Spleen (tissue), 7 donors: ENCODE results near the gene PPIL6.

Source experiments
- CTCF ChIP-seq, 11 experiments: fragments of 200-600 bp in 7 of 11; fragments of 450-650 bp in 4 of 11; sonication (generic) in 4 of 11; IDR thresholded peaks in 8 of 11; conservative IDR thresholded peaks in 3 of 11; 1 replicate in 7 of 11; 2 replicates in 4 of 11; pipeline versions ENCODE4 v1.4.0 to v1.8.0; 2016 to 2021; ENCODE audit warnings: antibody characterized with exemption in 11 of 11, inconsistent platforms in 4 of 11, mild to moderate bottlenecking in 1 of 11
- POLR2A ChIP-seq, 3 donors: fragments of 450-650 bp; IDR thresholded peaks; one replicate each; pipeline ENCODE4 v1.5.1; 2017; ENCODE audit warnings: antibody characterized with exemption in 3 of 3, mild to moderate bottlenecking in 1 of 3
- POLR2AphosphoS5 ChIP-seq, 3 donors: sonication (generic); formaldehyde crosslinking; IDR thresholded peaks; one replicate each; pipeline ENCODE4 v1.5.1; 2017; ENCODE audit warnings: antibody characterized with exemption in 3 of 3
- donor health status: DM: no; HTN: no; CAD: no; lungs with moderate emphysema.
- donor health status: DM: no; HTN: no; CAD: no.
- donor health status: DM: no; HTN: no; CAD: no.

GRCh38 chr6:109344226-109344625 lies 96.2 kb downstream of the PPIL6 start:
- TF ChIP-seq CTCF (IDR thresholded peaks at IDR 0.05 in 8 of 11, conservative IDR thresholded peaks at IDR 0.05 in 3 of 11) (no peak), POLR2AphosphoS5 (IDR thresholded peaks at IDR 0.05) (no peak), POLR2A (IDR thresholded peaks at IDR 0.05) (no peak)
